Stimulated activated CD4-positive, alpha-beta T cell treated with anti-CD3 and anti-CD28 coated beads, TNF-alpha, amount 100 ng/mL, for 1 hour (primary cell): ENCODE results near the gene YAP1.
"Not testable (repeated sequence)": the region's sequence is repeated elsewhere in the genome, so short reads cannot be mapped to it uniquely, and the experiment has no call there.

Experiments used
- DNase-seq, 3 donors: peaks; one replicate each; pipeline ENCODE4 v3.0.0-alpha.2; 2020; ENCODE audit warnings: low read depth in 3 of 3, low spot score in 1 of 3

The YAP1 gene

DNA sequence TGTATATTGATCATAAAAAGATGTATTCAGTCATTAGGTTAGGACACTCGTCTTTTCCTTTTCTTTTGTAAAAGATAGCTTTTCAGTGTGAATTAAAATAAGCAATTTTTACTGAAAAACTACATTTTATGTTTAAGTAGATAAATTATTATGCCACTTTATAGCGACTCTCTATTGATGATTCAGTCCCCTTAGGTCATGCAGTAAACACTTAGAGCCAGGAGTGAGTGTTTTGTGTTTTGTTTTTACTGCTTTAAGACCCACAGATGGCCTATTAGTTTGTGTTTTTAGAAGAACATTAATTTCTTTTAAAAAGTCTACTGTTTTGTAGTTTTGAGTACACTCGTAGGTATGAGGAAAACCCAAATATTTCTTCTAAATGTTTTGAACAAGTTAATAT is 86.6 kb downstream of the YAP1 start:
- no peak for DNase-seq

DNA sequence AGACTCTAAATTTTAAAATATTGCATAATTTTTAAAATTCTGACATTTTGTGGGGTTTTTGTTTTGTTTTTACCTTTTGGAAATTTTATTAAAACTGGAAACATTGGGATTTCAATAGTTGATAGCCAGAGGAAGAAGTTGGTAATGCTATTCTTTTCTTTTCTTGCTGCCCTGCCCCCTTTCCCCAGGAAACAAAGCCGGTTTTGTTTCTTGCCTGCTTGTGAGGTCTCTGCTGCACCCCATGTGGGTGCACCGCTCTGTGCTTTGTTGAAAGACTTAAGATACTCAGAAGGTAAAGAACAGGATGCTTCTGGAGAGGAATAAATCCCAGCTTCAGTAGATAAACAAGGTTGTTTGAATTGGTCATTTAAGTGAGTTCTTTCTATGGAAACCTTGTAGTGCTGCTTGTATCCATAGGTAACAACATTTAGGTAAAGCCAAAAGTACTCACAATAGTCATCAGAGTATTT is 87.5 kb downstream of the YAP1 start:
- DNase-seq = no peak

DNA sequence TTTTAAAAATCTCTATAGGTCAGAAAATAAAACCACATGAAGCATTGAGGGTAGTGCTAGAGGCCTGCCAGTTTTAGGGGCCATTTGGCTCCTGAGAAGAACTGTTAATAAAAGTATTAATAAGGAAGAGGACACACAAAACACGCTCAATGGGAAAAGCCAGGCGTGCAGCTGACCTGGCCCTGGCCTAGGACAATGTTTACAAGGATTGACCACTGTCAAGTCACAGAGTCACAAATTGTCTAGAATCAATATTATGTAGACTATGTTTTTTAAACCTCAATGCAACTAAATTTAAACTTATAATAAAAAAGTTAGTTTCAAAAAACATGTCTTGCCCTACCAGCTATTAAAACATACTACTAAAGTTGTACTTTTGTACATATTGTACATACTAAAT is 89.4 kb downstream of the YAP1 start:
- no peak for DNase-seq

DNA sequence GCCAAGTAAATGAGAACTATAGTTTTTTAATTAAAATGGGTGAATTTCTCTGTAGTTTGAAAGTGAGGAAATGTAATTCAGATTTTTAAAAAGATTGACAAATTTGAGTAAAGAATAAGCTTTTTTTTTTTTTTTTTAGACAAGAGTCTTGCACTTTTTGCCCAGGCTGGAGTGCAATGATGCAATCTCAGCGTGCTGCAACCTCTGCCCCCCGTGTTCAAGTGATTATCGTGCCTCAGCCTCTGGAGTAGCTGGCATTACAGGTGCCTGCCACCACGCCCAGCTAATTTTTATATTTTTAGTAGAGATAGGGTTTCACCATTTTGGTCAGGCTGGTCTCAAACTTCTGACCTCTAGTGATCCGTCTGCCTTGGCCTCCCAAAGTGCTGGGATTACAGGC is 90.1 kb downstream of the YAP1 start:
- not testable (repeated sequence) for DNase-seq

DNA sequence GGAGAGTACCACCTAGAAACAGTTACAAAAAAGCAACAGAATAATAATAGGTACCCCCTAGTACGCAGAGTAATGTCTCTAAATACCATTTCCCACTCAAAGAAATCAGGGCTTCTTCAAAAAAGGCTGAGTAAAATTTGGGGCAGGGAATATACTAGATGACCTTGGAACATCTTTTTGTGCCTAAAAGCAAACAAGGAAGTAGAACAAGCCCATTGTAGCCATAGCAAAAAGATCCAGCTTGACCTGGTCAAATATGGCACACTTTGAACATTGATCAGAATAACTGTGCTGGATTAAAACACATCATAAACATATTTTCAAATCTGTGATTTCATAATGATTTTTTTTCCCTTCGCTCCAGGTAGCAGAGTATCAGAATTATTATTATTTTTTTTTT is 91.5 kb downstream of the YAP1 start:
- DNase-seq = no peak

DNA sequence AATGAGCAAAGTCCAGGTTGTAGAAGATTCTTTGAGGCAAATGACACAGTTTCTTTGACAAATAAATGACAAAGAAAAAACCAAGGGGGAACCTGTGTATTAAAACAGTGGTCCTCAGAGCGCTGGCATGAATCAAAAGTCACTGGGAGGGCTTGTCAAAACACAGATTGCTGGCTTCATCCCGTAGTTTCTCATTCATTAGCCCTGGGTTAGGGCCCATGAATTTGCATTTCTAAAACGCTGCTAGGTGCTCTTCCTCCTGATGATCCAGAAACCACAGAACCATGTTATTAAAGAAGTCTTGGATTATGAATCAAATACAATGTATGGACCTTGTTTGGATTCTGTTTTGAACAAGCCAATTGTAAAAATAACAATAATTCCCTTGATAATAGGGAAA is 92.7 kb downstream of the YAP1 start:
- no peak for DNase-seq

GRCh38 chr11:102204174-102204573 is 93.9 kb downstream of the YAP1 start:
- no peak for DNase-seq

DNA sequence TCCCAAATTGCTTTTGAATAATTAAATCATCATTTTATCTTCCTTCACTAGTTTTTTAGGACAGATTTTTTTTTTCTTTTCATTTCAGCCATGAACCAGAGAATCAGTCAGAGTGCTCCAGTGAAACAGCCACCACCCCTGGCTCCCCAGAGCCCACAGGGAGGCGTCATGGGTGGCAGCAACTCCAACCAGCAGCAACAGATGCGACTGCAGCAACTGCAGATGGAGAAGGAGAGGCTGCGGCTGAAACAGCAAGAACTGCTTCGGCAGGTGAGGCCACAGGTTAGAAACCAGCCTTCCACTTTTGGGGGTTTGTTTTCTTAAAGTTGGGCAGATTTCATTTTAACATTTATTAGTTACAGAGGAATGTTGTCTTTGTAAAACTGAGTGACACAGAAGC is 95.6 kb downstream of the YAP1 start:
- no peak for DNase-seq

GRCh38 chr11:102208835-102209234 is 98.6 kb downstream of the YAP1 start:
- no peak for DNase-seq

- DNase-seq = no peak
Observed at GRCh38 chr11:102214623-102215022, 104.4 kb downstream of the YAP1 start.

DNA sequence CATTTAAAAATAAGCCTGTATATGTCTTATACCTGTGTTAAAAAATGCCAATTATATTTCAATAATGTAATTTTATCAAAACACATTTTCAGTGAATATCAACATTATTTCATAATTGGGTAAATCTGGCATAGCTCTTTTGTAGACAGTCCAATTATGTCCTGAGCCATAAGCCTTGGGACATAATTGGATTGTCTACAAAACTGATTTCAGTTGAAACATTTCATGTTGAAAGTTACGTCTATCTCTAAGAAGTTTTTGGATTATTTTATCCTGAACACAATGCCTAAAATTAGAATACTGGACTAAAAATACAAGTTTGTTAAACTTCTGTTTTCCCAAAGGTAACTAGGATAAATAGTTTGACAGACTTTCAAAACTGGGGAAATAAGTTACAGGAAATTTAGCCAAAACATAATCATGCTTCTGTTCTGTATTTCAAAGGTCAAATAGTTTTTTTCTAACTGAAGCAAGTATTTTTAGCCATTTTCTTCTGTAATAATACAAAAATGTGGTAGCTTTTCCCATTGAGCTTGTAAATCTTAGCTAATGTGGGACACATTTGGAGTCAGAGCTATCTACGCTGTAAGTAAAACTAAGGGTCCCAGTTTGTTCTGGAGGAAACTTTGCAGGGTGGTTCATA is 106.3 kb downstream of the YAP1 start:
- no peak for DNase-seq

DNA sequence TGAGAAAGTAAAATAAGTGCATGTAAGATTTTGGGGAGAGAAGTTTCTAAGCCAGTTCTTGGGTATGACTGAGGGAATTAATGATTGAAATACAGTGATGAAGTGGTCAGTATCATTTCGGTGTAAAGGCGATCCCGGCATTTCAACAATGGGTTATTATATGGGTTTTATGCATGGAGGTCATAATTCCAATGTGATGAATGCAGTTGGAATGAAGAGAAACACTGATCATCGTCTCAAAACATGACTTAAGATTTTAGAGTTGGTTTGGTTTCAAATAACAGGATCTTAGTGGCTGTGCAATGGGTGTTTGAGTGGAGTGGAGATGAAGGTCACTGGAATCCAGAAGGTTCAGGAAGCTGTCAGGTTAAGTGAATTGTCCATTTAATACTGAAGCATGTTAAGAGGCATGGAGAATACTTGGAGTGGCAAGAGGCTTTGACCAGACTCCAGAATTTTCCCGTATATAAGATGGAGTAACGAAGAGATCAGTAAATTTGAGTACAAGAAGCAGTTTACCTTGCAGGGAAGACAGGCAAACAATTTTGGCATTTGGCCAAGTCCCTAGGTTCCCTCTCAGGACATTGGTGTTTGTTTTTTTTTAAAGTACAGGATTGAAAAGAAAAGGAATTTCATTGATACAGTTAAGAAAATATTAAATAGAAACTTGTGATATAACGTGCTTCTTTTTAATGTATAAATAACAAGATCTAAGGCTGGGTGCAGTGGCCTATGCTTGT is 110.7 kb downstream of the YAP1 start:
- no peak for DNase-seq

- no peak for DNase-seq
Observed at GRCh38 chr11:102223859-102224258, 113.6 kb downstream of the YAP1 start.

GRCh38 chr11:102225689-102226568 is 115.7 kb downstream of the YAP1 start:
- DNase-seq = no peak

GRCh38 chr11:102226702-102227490 is 116.6 kb downstream of the YAP1 start:
- DNase-seq = no peak

DNA sequence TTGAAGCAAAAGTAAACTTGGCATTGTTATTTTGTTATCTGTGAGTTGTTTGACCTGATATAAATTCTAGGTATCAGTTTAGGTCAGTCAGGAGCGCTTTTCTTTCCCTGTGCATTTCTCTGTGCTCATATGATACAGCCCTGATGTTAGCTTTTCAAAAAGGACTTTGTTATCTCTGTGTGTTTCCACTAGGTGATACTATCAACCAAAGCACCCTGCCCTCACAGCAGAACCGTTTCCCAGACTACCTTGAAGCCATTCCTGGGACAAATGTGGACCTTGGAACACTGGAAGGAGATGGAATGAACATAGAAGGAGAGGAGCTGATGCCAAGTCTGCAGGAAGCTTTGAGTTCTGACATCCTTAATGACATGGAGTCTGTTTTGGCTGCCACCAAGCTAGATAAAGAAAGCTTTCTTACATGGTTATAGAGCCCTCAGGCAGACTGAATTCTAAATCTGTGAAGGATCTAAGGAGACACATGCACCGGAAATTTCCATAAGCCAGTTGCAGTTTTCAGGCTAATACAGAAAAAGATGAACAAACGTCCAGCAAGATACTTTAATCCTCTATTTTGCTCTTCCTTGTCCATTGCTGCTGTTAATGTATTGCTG is 119.4 kb downstream of the YAP1 start:
- DNase-seq = no peak

- DNase-seq = no peak
Observed at GRCh38 chr11:102230186-102230585, 119.9 kb downstream of the YAP1 start.

DNA sequence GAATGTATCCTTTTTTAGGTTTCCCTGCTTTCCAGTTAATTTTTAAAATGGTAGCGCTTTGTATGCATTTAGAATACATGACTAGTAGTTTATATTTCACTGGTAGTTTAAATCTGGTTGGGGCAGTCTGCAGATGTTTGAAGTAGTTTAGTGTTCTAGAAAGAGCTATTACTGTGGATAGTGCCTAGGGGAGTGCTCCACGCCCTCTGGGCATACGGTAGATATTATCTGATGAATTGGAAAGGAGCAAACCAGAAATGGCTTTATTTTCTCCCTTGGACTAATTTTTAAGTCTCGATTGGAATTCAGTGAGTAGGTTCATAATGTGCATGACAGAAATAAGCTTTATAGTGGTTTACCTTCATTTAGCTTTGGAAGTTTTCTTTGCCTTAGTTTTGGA is 120.7 kb downstream of the YAP1 start:
- no peak for DNase-seq

- no peak for DNase-seq
Observed at GRCh38 chr11:102234779-102235439, 124.7 kb downstream of the YAP1 start.

- no peak for DNase-seq
Observed at GRCh38 chr11:102237096-102237735, 127.0 kb downstream of the YAP1 start.
